ENCODE data around the gene DLG3. TPM values are rescaled to one million over a fixed set of nuclear protein-coding genes. Genes with fewer than 3 reads are reported as not detected.

Gene DLG3
- total RNA-seq, 1 donor from 2014 or later: 76.7 TPM

DNA sequence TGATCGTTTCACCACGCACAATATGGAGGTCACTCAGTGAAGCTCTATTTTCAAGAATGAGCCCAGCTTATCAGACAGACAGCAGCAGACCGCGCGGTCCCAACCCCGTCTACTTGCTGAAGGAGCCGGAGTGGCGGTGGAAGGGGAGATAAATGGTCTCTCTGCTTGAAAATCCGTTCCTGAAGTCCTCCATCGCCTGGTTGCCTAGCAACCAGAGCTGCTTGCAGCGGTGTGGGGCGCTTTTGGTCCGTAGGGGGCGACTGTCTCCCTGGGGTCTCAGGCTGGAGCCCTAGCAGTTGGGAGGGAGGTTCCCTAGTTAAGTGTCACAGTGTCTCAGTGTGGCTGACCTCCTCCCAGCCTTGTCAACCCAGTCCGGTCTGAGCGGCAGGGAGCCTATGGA is 8.3 kb upstream of the DLG3 start:
- peak overlapping the region; percentile 63 for H3K4me3 Mint-ChIP-seq (ENCODE audit: unreplicated experiment)

DNA sequence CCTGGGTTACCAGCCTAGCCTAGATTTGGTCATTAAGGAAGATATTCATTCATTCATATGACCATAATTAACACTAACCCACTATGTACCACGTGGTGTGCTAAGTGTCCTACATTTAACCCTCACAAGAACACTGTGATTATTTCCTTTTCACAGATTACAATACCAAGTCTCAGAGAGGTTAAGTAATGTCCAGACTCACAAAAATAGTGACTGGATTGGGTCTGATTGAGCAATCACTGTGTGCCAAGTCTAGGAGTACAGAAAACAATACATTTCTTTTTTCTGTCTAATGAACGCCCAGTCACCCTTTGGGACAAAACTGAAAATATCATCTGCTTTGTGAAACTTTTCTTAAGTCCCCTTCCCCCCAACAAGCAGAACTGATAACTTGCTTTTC is 7.6 kb upstream of the DLG3 start:
- Mint-ChIP-seq H3K4me3 (ENCODE audit: unreplicated experiment) (no peak overlapping the region), H3K27me3 (ENCODE audit: unreplicated experiment) (peaks cover 3% of the 10 kb centered on the region), H3K9me3 (ENCODE audit: unreplicated experiment) (no peaks in the 10 kb centered on the region), H3K27ac (ENCODE audit: unreplicated experiment) (no peak overlapping the region), H3K4me1 (ENCODE audit: low read depth, unreplicated experiment) (peaks cover 4% of the 10 kb centered on the region), H3K36me3 (ENCODE audit: unreplicated experiment) (no peaks in the 10 kb centered on the region)
- DNase-seq: no peak
- TF ChIP-seq, protein P1, sequence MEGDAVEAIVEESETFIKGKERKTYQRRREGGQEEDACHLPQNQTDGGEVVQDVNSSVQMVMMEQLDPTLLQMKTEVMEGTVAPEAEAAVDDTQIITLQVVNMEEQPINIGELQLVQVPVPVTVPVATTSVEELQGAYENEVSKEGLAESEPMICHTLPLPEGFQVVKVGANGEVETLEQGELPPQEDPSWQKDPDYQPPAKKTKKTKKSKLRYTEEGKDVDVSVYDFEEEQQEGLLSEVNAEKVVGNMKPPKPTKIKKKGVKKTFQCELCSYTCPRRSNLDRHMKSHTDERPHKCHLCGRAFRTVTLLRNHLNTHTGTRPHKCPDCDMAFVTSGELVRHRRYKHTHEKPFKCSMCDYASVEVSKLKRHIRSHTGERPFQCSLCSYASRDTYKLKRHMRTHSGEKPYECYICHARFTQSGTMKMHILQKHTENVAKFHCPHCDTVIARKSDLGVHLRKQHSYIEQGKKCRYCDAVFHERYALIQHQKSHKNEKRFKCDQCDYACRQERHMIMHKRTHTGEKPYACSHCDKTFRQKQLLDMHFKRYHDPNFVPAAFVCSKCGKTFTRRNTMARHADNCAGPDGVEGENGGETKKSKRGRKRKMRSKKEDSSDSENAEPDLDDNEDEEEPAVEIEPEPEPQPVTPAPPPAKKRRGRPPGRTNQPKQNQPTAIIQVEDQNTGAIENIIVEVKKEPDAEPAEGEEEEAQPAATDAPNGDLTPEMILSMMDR (IDR thresholded peaks at IDR 0.05; ENCODE audit: partially characterized antibody, unreplicated experiment): no peak

More for the DNA sequence above, 8.3 kb upstream of the DLG3 start:
- H3K27me3 Mint-ChIP-seq (ENCODE audit: unreplicated experiment): peaks cover 3% of the 10 kb centered on the region
- H3K9me3 Mint-ChIP-seq (ENCODE audit: unreplicated experiment): no peaks in the 10 kb centered on the region
- H3K36me3 Mint-ChIP-seq (ENCODE audit: unreplicated experiment): no peaks in the 10 kb centered on the region
- TF ChIP-seq, protein P1 (IDR thresholded peaks at IDR 0.05; ENCODE audit: partially characterized antibody, unreplicated experiment): no peak
- DNase-seq: peak; percentile 32
- peaks cover 4% of the 10 kb centered on the region for H3K4me1 Mint-ChIP-seq (ENCODE audit: low read depth, unreplicated experiment)
- no peak overlapping the region for H3K27ac Mint-ChIP-seq (ENCODE audit: unreplicated experiment)

DNA sequence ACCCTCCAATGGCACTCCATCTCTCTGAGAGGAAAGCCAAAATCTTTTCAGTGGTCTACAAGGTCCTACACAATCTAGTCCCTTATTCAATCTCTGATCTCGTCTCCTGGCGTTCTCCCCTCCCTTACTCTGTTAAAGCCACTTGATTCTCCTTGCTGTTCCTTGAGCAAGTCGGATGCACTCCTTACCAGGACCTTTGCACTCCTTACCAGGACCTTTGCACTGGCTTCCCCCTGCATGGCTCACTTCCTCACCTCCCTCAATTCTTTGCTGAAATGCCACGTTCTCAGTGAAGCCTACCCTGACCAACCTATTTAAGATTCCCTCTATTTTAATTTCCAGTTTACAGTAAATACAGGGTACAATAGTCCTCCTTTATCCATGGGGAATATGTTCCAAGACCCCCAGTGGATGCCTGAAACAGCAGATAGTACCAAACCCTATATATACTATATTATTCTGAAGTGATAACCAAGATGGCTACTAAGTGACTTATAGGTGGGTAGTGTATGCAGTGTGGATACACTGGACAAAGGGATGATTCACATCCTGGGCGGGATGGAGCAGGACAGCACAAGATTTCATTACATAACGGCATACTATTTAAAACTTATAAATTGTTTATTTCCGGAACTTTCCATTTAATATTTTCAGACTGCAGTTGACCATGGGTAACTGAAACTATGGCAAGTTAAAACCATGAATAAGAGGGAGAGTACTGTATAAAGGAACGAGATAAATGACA is 6.5 kb upstream of the DLG3 start:
- Mint-ChIP-seq H3K9me3 (ENCODE audit: unreplicated experiment) (no peaks in the 10 kb centered on the region), H3K27me3 (ENCODE audit: unreplicated experiment) (peaks cover 1% of the 10 kb centered on the region), H3K27ac (ENCODE audit: unreplicated experiment) (no peak overlapping the region), H3K4me1 (ENCODE audit: low read depth, unreplicated experiment) (peaks cover 4% of the 10 kb centered on the region), H3K36me3 (ENCODE audit: unreplicated experiment) (no peaks in the 10 kb centered on the region), H3K4me3 (ENCODE audit: unreplicated experiment) (no peak overlapping the region)
- TF ChIP-seq, protein P1 (IDR thresholded peaks at IDR 0.05; ENCODE audit: partially characterized antibody, unreplicated experiment): no peak
- DNase-seq: no peak

DNA sequence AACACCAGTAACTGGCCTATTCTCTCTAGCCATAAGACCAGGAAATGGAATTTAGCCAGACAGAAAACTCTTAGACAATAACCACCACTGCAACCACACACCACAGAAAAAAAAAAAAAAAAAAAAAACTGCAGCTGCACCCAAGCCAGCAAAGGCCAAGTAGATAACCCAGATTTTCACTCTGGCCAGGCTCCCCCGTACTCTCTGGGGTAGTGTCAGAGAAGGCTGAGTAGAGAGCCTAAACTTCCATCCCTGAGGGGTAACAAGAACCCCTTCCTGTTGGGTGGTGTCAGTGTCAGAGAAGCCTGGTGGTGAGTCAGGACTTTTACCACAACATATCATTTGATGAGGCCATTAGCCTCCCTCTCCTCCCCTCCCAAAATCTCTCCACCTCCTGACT is 5.6 kb upstream of the DLG3 start:
- H3K36me3 Mint-ChIP-seq (ENCODE audit: unreplicated experiment): no peaks in the 10 kb centered on the region
- no peak overlapping the region for H3K4me3 Mint-ChIP-seq (ENCODE audit: unreplicated experiment)
- H3K9me3 Mint-ChIP-seq (ENCODE audit: unreplicated experiment): no peaks in the 10 kb centered on the region
- no peak for DNase-seq
- no peaks in the 10 kb centered on the region for H3K27me3 Mint-ChIP-seq (ENCODE audit: unreplicated experiment)
- no peak overlapping the region for H3K27ac Mint-ChIP-seq (ENCODE audit: unreplicated experiment)
- H3K4me1 Mint-ChIP-seq (ENCODE audit: low read depth, unreplicated experiment): peaks cover 4% of the 10 kb centered on the region
- TF ChIP-seq, protein P1 (IDR thresholded peaks at IDR 0.05; ENCODE audit: partially characterized antibody, unreplicated experiment): no peak

DNA sequence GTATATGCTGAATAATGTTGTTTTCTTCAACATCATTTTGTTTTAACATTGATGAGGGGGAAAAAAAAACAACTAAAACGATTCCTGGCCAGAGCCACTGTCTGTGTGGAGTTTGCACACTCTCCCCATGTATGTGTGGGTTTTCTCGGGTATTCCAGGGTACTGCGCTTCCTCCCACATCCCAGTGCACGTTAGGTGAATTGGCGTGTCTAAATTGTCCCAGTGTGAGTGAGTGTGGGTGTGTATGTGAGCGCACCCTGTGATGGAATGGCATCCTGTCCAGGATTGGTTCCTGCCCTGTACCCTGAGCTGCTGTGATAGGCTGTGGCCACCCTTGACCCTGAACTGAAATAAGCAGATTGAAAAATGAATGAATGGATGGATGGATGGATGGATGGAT is 2.4 kb upstream of the DLG3 start:
- TF ChIP-seq, protein P1 (IDR thresholded peaks at IDR 0.05; ENCODE audit: partially characterized antibody, unreplicated experiment): no peak
- H3K27me3 Mint-ChIP-seq (ENCODE audit: unreplicated experiment): no peaks in the 10 kb centered on the region

More for the DNA sequence above, 2.4 kb upstream of the DLG3 start:
- Mint-ChIP-seq H3K4me3 (ENCODE audit: unreplicated experiment) (no peak overlapping the region), H3K27ac (ENCODE audit: unreplicated experiment) (no peak overlapping the region), H3K36me3 (ENCODE audit: unreplicated experiment) (no peaks in the 10 kb centered on the region), H3K9me3 (ENCODE audit: unreplicated experiment) (no peaks in the 10 kb centered on the region), H3K4me1 (ENCODE audit: low read depth, unreplicated experiment) (no peaks in the 10 kb centered on the region)
- DNase-seq: no peak

Data from glutamatergic neuron (in vitro differentiated cells).